Small intestine (tissue), 7 donors: ENCODE measurements around the gene LIMS4. TPM values are rescaled to one million over a fixed set of nuclear protein-coding genes. Genes with fewer than 3 reads are reported as not detected.
"Not testable (repeated sequence)": the region's sequence is repeated elsewhere in the genome, so short reads cannot be mapped to it uniquely, and the experiment has no call there.

Source experiments
- DNase-seq, 2 donors: peaks; one replicate each; pipeline versions ENCODE4 v3.0.0 to v3.0.0-alpha.2; 2013
- FAIRE-seq: peaks from 2 replicates; lab custom pipeline; 2012; peaks lifted over from hg19 to GRCh38; lab: Jason Lieb, UNC
- H3K27ac ChIP-seq, 3 donors: one replicate each; pipeline ENCODE4 v1.5.1; 2013; ENCODE audit warnings: low read length in 2 of 3, mild to moderate bottlenecking in 2 of 3, control low read depth in 1 of 3, inconsistent platforms in 1 of 3, low read depth in 1 of 3, moderate library complexity in 1 of 3
- H3K27me3 ChIP-seq, 3 donors: one replicate each; pipeline ENCODE4 v1.6.1; 2013; ENCODE audit warnings: low read length in 3 of 3, inconsistent platforms in 1 of 3; ENCODE audit not compliant: control insufficient read depth in 3 of 3, insufficient read depth in 3 of 3
- H3K36me3 ChIP-seq, 3 donors: one replicate each; pipeline ENCODE4 v1.6.1; 2013; ENCODE audit warnings: low read length in 3 of 3, inconsistent platforms in 1 of 3, low read depth in 1 of 3, mild to moderate bottlenecking in 1 of 3, moderate library complexity in 1 of 3; ENCODE audit not compliant: control insufficient read depth in 3 of 3, insufficient read depth in 2 of 3
- H3K4me1 ChIP-seq, 3 donors: one replicate each; pipeline ENCODE4 v1.6.1; 2013; ENCODE audit warnings: low read length in 2 of 3, inconsistent platforms in 1 of 3, low read depth in 1 of 3, mild to moderate bottlenecking in 1 of 3, moderate library complexity in 1 of 3; ENCODE audit not compliant: control insufficient read depth in 3 of 3, insufficient read depth in 2 of 3
- H3K4me3 ChIP-seq, 3 donors: one replicate each; pipeline ENCODE4 v1.5.1; 2013; ENCODE audit warnings: low read length in 3 of 3, control low read depth in 1 of 3, inconsistent platforms in 1 of 3, low read depth in 1 of 3, mild to moderate bottlenecking in 1 of 3, moderate library complexity in 1 of 3
- H3K9me3 ChIP-seq, 2 donors: one replicate each; pipeline ENCODE4 v1.6.1; 2013; ENCODE audit warnings: low read depth in 1 of 2, low read length in 1 of 2; ENCODE audit not compliant: control insufficient read depth in 2 of 2, insufficient read depth in 1 of 2
- WGBS, 3 donors: extraction: QIAGEN DNeasy Blood & Tissue Kit; methylation state at CpG; one replicate each; pipeline ENCODE4 v1.1.7; 2013; 5-methylcytosine and 5-hydroxymethylcytosine counted together
- polyA plus RNA-seq, 4 donors: library from polyadenylated mRNA; stranded (reverse) in 3 of 4; unstranded in 1 of 4; fragments of 200-250 nt in 3 of 4; fragments of 120-200 nt in 1 of 4; gene quantifications; one replicate each; pipeline versions ENCODE4 v1.2.1 to v1.2.3, GENCODE V29; 2013
- donor health status: healthy with polysubstance abuse.
- donor health status: control.
- donor health status: control.
- donor health status: Bipolar disorder and iron deficiency.
- donor health status: healthy.

LIMS4 gene
- polyA plus RNA-seq, 4 donors, result 0.87 to 2.7 (median 1.4) TPM; not detected in 1

- not testable (repeated sequence) for H3K27ac ChIP-seq, H3K4me3 ChIP-seq, H3K9me3 ChIP-seq, FAIRE-seq, H3K4me1 ChIP-seq, H3K36me3 ChIP-seq, DNase-seq, H3K27me3 ChIP-seq
- no CpG with 5 or more reads among the region's 7 CpGs for WGBS, 3 donors
These were observed 4.8 kb upstream of the LIMS4 start for GRCh38 chr2:110477370-110477769.

DNA sequence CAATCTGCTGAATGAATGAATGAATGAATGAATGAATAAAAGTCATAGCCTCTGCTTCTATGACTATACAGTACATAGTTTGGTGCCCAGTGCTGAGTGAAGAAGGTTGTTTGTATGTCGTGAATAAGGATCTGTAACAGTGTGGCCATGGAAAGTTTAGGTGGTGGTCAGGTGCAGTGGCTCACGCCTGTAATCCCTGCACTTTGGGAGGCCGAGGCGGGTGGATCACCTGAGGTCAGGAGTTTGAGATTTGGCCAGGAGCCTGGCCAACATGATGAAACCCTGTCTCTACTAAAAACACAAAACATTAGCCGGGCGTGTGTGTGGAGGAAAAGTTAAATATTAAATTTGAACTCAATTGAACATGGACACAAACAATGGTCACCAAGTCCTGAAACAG, 4.3 kb upstream of the LIMS4 start:
- not testable (repeated sequence) for H3K4me1 ChIP-seq, DNase-seq, H3K36me3 ChIP-seq, FAIRE-seq, H3K27ac ChIP-seq, H3K9me3 ChIP-seq, H3K4me3 ChIP-seq, H3K27me3 ChIP-seq
- WGBS, 3 donors, result no CpG with 5 or more reads among the region's 6 CpGs

DNA sequence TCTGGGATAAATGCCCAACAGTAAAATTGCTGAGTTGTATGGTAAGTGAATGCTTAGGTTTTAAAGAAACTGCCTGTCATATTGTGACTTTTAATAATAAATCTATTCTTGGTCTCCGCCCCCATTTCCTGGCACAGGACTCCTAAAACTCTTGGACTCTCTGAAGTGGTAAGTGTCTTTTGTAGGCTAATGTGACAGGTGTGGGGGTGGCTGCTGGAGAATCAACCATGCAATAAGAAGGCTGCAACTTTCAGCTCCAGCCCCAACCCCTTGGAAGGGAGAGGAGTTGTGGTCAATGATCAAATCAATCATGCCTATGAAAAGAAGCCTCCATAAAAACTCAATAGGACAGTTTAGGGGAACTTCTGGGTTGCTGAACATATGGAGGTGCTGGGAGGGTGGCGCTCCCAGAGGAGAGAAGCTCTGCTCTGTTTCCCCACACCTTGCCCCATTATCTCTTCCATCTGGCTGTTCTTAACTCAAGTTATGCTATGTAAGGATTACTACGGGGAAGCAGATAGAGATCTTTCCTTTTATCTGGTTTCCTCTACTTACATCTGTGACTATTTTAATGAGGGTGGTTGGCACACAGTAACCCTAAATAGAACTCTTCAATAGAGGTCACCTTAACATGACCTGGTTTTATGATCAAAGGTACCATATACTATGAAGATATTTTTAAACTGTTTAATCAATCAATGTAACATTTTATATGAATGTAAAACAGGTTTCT, 3.2 kb upstream of the LIMS4 start:
- not testable (repeated sequence) for H3K27ac ChIP-seq, H3K4me3 ChIP-seq, FAIRE-seq, H3K4me1 ChIP-seq, H3K27me3 ChIP-seq, DNase-seq, H3K9me3 ChIP-seq, H3K36me3 ChIP-seq
- no CpG with 5 or more reads among the region's 3 CpGs for WGBS, 3 donors

DNA sequence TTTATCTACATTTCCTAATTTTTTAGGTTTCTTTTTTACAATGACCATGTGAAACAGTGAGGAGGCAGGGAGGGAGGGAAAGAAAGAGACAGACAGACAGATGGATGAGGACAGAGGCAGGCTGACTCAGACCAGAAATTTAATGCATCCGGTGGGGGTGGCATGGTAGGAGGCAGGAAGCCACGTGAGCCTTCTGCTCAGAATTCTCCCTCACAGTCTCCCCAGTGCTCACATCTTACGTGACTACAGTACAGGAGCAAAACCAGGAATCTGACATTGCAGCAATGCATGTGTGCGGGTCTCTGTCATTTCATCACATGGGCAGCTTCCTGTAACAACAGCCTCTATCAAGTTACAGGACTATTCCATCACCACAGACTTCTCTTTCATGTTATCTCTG, 2.3 kb upstream of the LIMS4 start:
- H3K9me3 ChIP-seq, H3K27ac ChIP-seq, FAIRE-seq, H3K27me3 ChIP-seq, H3K36me3 ChIP-seq, DNase-seq, H3K4me3 ChIP-seq, H3K4me1 ChIP-seq: not testable (repeated sequence)
- WGBS, 3 donors, result no CpG with 5 or more reads among the region's 4 CpGs

GRCh38 chr2:110473059-110473358, 393 bp upstream of the LIMS4 start:
- WGBS, 3 donors, result no CpG with 5 or more reads among the region's 3 CpGs
- not testable (repeated sequence) for H3K27ac ChIP-seq, H3K36me3 ChIP-seq, DNase-seq, H3K27me3 ChIP-seq, FAIRE-seq, H3K4me3 ChIP-seq, H3K4me1 ChIP-seq, H3K9me3 ChIP-seq

DNA sequence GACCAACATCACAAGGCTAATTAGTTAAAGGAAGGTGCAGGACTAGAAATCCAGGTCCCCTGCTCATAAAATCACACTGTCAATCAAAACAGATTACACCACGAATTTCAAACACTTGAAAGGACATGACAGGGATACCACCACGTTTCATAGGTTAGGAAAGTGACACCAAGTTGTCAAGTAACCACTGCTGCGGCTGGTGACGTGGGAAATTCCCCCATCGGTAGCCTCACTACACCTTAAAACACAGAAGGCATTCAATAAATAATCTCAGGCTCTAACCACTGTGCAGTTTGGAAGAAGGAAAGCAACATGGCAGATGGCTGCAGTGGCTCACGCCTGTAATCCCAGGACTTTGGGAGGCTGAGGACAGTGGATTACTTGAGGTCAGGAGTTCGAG, 3.7 kb downstream of the LIMS4 start:
- not testable (repeated sequence) for H3K36me3 ChIP-seq, FAIRE-seq, H3K27ac ChIP-seq, H3K4me1 ChIP-seq, H3K27me3 ChIP-seq, H3K9me3 ChIP-seq, DNase-seq, H3K4me3 ChIP-seq
- no CpG with 5 or more reads among the region's 7 CpGs for WGBS, 3 donors

DNA sequence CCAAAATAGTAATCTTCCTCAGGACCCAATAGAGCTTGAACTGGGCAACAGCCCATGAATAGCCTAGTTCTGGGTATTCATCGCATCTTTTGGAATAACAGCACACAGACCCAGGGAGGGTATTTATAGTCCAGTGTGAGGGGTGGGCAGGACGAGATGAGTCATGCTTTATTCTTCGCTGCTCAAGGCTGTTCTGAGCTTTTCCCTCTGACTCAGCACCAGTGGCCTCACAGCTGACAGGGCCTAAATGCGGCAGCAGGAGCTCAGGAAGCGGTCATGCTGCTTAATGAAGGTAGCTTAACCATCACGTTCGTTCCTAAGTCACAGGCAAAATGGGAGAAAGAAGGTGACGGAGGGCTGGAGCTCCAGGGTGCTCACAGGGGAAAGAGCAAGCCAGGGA, 7.3 kb downstream of the LIMS4 start:
- FAIRE-seq, H3K36me3 ChIP-seq, H3K27me3 ChIP-seq, H3K27ac ChIP-seq, H3K4me1 ChIP-seq, DNase-seq, H3K9me3 ChIP-seq, H3K4me3 ChIP-seq: not testable (repeated sequence)
- no CpG with 5 or more reads among the region's 8 CpGs for WGBS, 3 donors

GRCh38 chr2:110462458-110462857, 10.2 kb downstream of the LIMS4 start:
- DNase-seq, H3K9me3 ChIP-seq, FAIRE-seq, H3K27ac ChIP-seq, H3K4me3 ChIP-seq, H3K36me3 ChIP-seq, H3K27me3 ChIP-seq, H3K4me1 ChIP-seq: not testable (repeated sequence)
- WGBS, 3 donors, result no CpG with 5 or more reads among the region's 2 CpGs

DNA sequence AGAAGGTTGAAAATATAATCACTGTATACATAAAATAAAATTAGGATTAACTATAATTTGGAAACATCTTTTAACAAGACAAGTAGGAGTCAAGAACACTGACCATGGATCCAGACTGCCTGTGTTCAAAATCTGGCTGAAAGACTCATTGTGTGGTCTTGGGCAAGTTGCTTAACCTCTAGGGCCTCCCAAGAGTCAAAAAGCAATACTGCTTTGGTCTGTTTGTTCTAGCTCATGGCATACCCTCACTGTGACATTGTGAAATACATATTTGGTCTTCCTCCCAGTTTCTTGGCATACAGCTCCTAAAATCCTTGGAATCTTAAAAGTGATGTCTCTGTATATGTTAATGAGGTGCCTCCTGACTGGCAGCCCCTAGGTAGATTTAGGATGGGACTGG, 12.3 kb downstream of the LIMS4 start:
- not testable (repeated sequence) for DNase-seq, H3K9me3 ChIP-seq, FAIRE-seq, H3K36me3 ChIP-seq, H3K4me1 ChIP-seq, H3K27me3 ChIP-seq, H3K4me3 ChIP-seq, H3K27ac ChIP-seq
